ENCODE data around the gene GCLC. TPM values are rescaled to one million over a fixed set of nuclear protein-coding genes. Genes with fewer than 3 reads are reported as not detected.

GCLC gene
- total RNA-seq, 1 donor from 2014 or later: 37.0 TPM

DNA sequence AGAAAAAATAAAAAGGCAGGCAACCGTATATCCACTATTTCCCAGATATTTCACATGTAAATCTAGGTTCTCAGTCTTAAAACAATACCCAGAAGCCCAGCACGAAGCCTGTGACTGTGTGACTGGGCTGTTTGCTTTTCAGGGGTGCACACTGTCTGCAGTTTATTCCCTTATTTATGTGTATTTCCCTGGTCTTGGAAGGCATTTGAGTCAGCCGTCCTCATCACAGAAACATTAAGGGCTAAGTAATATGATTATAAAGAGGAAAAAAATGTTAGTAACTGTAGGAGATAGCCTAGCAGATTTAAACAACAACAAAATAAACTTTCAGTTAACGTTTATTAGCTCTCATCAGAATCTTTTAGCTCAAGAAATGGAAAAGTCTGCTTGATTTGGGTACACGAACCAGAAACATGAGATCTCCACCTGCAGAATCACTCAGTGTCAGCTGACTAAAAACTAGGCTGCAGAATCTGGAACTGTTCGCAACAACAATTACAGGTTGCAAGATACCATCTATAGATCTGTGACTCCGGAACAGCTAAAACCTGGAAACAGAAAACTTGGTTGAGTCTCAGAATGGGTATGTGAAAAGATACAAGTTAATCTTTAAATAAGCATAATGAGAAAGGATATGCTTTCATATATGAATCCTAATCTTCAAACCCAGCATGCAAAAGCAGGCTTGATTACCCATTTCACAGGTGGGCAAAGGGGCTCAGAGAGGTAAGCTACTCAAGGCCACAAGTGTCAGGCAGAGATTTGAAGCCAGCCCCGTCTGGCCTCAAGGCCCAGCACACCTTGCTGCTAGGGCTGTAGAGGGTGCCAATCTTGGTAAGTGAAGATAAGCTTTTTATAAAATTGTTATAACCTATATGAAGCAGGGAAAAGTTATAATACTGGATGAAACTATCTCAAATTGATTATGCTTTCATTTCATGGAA is 21.1 kb downstream of the GCLC start:
- TF ChIP-seq, protein P1, sequence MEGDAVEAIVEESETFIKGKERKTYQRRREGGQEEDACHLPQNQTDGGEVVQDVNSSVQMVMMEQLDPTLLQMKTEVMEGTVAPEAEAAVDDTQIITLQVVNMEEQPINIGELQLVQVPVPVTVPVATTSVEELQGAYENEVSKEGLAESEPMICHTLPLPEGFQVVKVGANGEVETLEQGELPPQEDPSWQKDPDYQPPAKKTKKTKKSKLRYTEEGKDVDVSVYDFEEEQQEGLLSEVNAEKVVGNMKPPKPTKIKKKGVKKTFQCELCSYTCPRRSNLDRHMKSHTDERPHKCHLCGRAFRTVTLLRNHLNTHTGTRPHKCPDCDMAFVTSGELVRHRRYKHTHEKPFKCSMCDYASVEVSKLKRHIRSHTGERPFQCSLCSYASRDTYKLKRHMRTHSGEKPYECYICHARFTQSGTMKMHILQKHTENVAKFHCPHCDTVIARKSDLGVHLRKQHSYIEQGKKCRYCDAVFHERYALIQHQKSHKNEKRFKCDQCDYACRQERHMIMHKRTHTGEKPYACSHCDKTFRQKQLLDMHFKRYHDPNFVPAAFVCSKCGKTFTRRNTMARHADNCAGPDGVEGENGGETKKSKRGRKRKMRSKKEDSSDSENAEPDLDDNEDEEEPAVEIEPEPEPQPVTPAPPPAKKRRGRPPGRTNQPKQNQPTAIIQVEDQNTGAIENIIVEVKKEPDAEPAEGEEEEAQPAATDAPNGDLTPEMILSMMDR (IDR thresholded peaks at IDR 0.05): no peak
- no peaks in the 10 kb centered on the region for H3K27me3 ChIP-seq (ENCODE audit: low read depth)
- H3K4me3 ChIP-seq: no peak overlapping the region
- peaks cover 13% of the 10 kb centered on the region for H3K36me3 ChIP-seq
- no peaks in the 10 kb centered on the region for H3K9me3 ChIP-seq
- no peak overlapping the region for H3K27ac ChIP-seq
- ATAC-seq (no peak), DNase-seq (no peak)
- intact Hi-C loops (cut with DNase I): no loop called here
- no peaks in the 10 kb centered on the region for H3K4me1 ChIP-seq

DNA sequence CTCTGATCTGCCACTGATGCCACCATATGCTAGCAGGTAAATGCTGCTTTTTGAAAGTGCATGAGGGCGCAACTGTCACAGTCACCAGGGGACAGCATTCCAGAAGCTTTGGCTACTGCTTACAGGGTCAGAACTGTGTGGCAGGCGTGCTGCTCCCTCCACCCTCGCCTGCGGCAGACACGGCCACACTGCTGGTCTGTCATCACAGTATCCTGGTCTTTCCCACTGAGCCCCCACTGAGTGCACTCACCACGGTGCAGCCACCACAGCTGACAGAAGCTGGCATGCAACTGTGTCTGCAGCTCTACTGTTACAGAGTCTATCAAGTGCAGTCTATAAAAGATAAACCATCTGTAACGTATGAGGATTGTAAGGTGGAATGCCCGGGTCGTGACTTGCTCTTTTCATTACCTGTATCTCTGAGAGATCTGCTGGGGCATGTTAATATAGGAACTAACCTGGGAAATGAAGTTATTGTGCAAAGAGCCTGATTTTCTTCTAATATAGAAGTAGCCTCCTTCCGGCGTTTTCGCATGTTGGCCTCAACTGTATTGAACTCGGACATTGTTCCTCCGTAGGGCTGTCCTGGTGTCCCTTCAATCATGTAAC is 24.5 kb downstream of the GCLC start:
- H3K4me1 ChIP-seq: no peaks in the 10 kb centered on the region
- intact Hi-C loops (cut with DNase I): no loop called here
- H3K9me3 ChIP-seq: no peaks in the 10 kb centered on the region
- H3K4me3 ChIP-seq: no peak overlapping the region
- H3K36me3 ChIP-seq: peaks cover 17% of the 10 kb centered on the region
- H3K27me3 ChIP-seq (ENCODE audit: low read depth): no peaks in the 10 kb centered on the region
- TF ChIP-seq, protein P1 (IDR thresholded peaks at IDR 0.05): no peak
- H3K27ac ChIP-seq: no peak overlapping the region
- ATAC-seq (no peak), DNase-seq (no peak)

DNA sequence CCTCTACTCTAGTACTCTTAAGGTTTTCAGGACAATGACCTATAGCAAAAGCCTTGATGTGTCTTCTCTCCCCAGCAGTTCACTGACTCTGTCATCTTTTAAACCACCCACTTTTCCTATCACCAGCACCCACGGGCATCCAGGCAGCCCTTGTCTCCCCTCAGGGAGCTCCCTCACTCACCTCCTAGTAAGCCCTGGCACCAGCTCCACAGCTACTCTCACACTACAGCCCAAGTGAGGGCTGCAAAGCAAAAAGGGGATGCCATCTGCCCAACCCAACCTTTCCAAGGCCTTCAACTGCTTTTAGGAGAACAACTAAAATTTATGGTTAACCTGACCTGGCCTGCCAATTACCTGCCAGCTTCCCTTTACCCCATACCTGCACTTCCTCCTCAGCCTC is 26.0 kb downstream of the GCLC start:
- ATAC-seq: no peak
- Histone ChIP-seq H3K9me3 (no peaks in the 10 kb centered on the region), H3K27me3 (ENCODE audit: low read depth) (no peaks in the 10 kb centered on the region), H3K27ac (no peak overlapping the region), H3K4me3 (no peak overlapping the region), H3K36me3 (peaks cover 22% of the 10 kb centered on the region), H3K4me1 (no peaks in the 10 kb centered on the region)
- intact Hi-C loops (cut with DNase I): no loop called here
- no peak for DNase-seq
- TF ChIP-seq, protein P1 (IDR thresholded peaks at IDR 0.05): no peak

DNA sequence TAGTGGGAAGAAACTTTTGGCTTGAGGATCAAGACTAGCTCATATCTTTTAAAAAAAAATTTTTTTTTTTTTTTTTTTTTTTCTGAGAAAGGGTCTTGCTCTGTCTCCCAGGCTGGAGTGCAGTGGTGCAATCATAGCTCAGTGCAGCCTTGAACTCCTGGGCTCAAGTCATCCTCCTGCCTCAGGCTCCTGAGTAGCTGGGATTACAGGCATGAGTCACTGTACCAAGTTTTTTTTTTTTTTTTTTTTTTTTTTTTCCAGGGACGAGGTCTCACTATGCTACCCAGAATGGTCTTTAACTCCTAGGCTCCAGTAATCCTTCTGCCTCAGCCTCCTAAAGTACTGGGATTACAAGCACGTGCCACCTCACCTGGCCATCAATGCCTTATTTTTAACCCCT is 27.9 kb downstream of the GCLC start:
- Histone ChIP-seq H3K27me3 (ENCODE audit: low read depth) (no peaks in the 10 kb centered on the region), H3K4me1 (no peaks in the 10 kb centered on the region), H3K4me3 (no peak overlapping the region), H3K36me3 (peaks cover 37% of the 10 kb centered on the region), H3K27ac (no peak overlapping the region), H3K9me3 (no peaks in the 10 kb centered on the region)
- ATAC-seq: no peak
- no peak for DNase-seq
- TF ChIP-seq, protein P1 (IDR thresholded peaks at IDR 0.05): no peak
- intact Hi-C loops (cut with DNase I): no loop called here

- no peak for DNase-seq
Measured at GRCh38 chr6:53514677-53515076, 30.2 kb downstream of the GCLC start.

More at GRCh38 chr6:53514677-53515076, 30.2 kb downstream of the GCLC start:
- no peak overlapping the region for H3K27ac ChIP-seq
- intact Hi-C loops (cut with DNase I): no loop called here
- H3K4me3 ChIP-seq: no peak overlapping the region
- TF ChIP-seq, protein P1 (IDR thresholded peaks at IDR 0.05): no peak
- no peaks in the 10 kb centered on the region for H3K9me3 ChIP-seq
- no peaks in the 10 kb centered on the region for H3K4me1 ChIP-seq
- no peaks in the 10 kb centered on the region for H3K27me3 ChIP-seq (ENCODE audit: low read depth)
- ATAC-seq: no peak
- peaks cover 29% of the 10 kb centered on the region for H3K36me3 ChIP-seq

Data from lower lobe of right lung (tissue), 2 donors.